Common myeloid progenitor, CD34-positive (primary cell): ENCODE results near the gene GNAS.

ENCODE experiments used
- CTCF ChIA-PET: fragments of 350-600 bp; sonication (Branson Sonifier 250); formaldehyde crosslinking; loops from one replicate; lab custom pipeline; 2021; ENCODE audit warnings: antibody characterized with exemption; lab: Charles Lee
- POLR2A ChIA-PET: fragments of 350-600 bp; sonication (Branson Sonifier 250); formaldehyde crosslinking; loops from one replicate; lab custom pipeline; 2021; ENCODE audit warnings: antibody characterized with exemption; lab: Charles Lee
- DNase-seq, 3 donors: peaks; one replicate each; pipeline versions ENCODE4 v3.0.0 to v3.0.0-alpha.2; 2013
- H3K27ac ChIP-seq, 2 experiments: 1 replicate in 1 of 2; 2 replicates in 1 of 2; pipeline ENCODE4 v1.7.0; 2013; ENCODE audit warnings: inconsistent platforms in 2 of 2, low read length in 2 of 2, mild to moderate bottlenecking in 2 of 2, low read depth in 1 of 2, moderate library complexity in 1 of 2; ENCODE audit not compliant: severe bottlenecking in 2 of 2, insufficient read depth in 1 of 2, poor library complexity in 1 of 2
- H3K27me3 ChIP-seq, 5 experiments: replicated peaks in 2 of 5; 1 replicate in 3 of 5; 2 replicates in 2 of 5; pipeline versions ENCODE4 v1.6.1 to v1.7.0; 2013; ENCODE audit warnings: low read length in 4 of 5, mild to moderate bottlenecking in 2 of 5, moderate library complexity in 2 of 5, inconsistent platforms in 1 of 5; ENCODE audit not compliant: insufficient read depth in 5 of 5, control insufficient read depth in 4 of 5
- H3K36me3 ChIP-seq, 4 experiments: 1 replicate in 2 of 4; 2 replicates in 2 of 4; pipeline versions ENCODE4 v1.6.1 to v1.7.0; 2013; ENCODE audit warnings: low read length in 3 of 4, control low read depth in 1 of 4, mild to moderate bottlenecking in 1 of 4; ENCODE audit not compliant: control insufficient read depth in 4 of 4, insufficient read depth in 4 of 4
- H3K4me1 ChIP-seq, 4 experiments: 1 replicate in 3 of 4; 2 replicates in 1 of 4; pipeline versions ENCODE4 v1.6.1 to v1.7.1; 2013; ENCODE audit warnings: low read length in 3 of 4, mild to moderate bottlenecking in 3 of 4, control low read depth in 1 of 4, inconsistent platforms in 1 of 4, moderate library complexity in 1 of 4; ENCODE audit not compliant: control insufficient read depth in 4 of 4, insufficient read depth in 4 of 4; ENCODE audit errors: control extremely low read depth in 1 of 4
- H3K4me3 ChIP-seq, 7 experiments: 1 replicate in 4 of 7; 2 replicates in 3 of 7; pipeline versions ENCODE4 v1.5.1 to v1.7.0; 2013; ENCODE audit warnings: mild to moderate bottlenecking in 7 of 7, low read length in 6 of 7, moderate library complexity in 6 of 7, inconsistent platforms in 2 of 7, low read depth in 2 of 7, control low read depth in 1 of 7; ENCODE audit not compliant: insufficient read depth in 4 of 7, control insufficient read depth in 1 of 7; ENCODE audit errors: extremely low read depth in 1 of 7
- H3K9me3 ChIP-seq, 5 experiments: 1 replicate in 4 of 5; 2 replicates in 1 of 5; pipeline versions ENCODE4 v1.6.1 to v1.7.1; 2013; ENCODE audit warnings: low read length in 4 of 5, mild to moderate bottlenecking in 2 of 5, inconsistent platforms in 1 of 5, low read depth in 1 of 5, moderate library complexity in 1 of 5; ENCODE audit not compliant: control insufficient read depth in 4 of 5, insufficient read depth in 2 of 5; ENCODE audit errors: control extremely low read depth in 1 of 5
- WGBS: methylation state at CpG from one replicate; pipeline ENCODE4 v1.1.5; 2013; ENCODE audit not compliant: insufficient coverage; 5-methylcytosine and 5-hydroxymethylcytosine counted together

GNAS gene

DNA sequence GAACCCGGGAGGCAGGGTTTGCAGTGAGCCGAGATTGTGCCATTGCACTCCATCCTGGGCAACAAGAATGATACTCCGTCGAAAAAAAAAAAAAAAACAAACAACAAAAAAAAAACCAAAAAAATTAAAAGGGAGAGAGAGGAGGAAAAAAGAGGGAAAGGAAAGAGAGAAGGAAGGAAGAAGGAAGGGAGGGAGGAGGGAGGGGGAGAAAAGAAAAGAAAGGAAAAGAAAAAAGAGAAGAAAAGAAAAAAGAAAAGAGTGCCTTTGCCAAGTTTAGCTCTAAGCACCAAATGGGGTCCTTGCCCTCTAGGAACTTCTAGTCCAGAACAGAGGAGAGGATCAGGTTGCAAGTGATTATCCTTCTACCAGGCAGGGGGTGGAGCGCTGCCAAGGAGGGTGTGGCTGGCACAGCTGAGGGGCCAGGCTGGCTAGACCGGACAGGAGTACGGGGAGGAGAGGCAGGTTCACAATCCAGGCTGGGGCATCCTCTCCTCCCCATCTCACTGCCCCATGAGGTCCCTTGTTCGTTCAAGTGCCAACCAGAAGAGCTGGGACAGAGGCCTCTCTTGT is 19.1 kb downstream of the GNAS start:
- no peaks in the 10 kb centered on the region for H3K36me3 ChIP-seq
- peaks cover 0 to 8% (median 3%) of the 10 kb centered on the region in 5 experiments for H3K27me3 ChIP-seq
- H3K27ac ChIP-seq: no peak overlapping the region
- POLR2A ChIA-PET: no interaction called here
- CTCF ChIA-PET: interaction anchor here (2.1 to 3.0 kb wide), 2 partner anchors 580 to 584 kb away, joined by 6 to 17 read pairs; no protein-coding TSS in a partner anchor
- H3K9me3 ChIP-seq: no peaks in the 10 kb centered on the region
- H3K4me3 ChIP-seq: no peak overlapping the region
- DNase-seq: no peak
- H3K4me1 ChIP-seq: peaks cover 0 to 7% (median 0%) of the 10 kb centered on the region in 4 experiments
- WGBS: 79% methylated on average over 4 of the region's 8 CpGs

DNA sequence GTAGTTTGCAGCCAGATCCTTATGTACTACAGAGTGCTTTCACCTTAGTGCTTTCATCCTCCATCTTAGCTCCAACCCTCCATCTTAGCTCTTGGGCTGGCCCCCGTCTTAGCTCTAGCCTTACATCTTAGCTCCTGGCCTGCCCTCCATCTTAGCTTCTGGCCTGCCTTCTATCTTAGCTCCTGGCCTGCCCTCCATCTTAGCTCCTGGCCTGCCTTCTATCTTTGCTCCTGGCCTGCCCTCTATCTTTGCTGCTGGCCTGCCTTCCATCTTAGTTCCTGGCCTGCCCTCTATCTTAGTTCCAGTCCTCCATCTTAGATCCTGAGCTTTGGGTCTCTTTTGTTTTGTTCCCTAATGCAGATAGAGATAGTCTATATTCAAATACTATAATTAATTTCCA is 22.0 kb downstream of the GNAS start:
- H3K4me1 ChIP-seq: peaks cover 0 to 14% (median 0%) of the 10 kb centered on the region in 4 experiments
- no peak overlapping the region for H3K27ac ChIP-seq
- no peaks in the 10 kb centered on the region for H3K27me3 ChIP-seq
- POLR2A ChIA-PET: no interaction called here
- DNase-seq: no peak
- no peak overlapping the region for H3K4me3 ChIP-seq
- 88% methylated on average over 1 of the region's 1 CpG for WGBS
- no peaks in the 10 kb centered on the region for H3K36me3 ChIP-seq
- H3K9me3 ChIP-seq: no peaks in the 10 kb centered on the region
- CTCF ChIA-PET: interaction anchor here (1.8 to 2.5 kb wide), 2 partner anchors 9 to 12 kb away, joined by 4 to 8 read pairs; no protein-coding TSS in a partner anchor

DNA sequence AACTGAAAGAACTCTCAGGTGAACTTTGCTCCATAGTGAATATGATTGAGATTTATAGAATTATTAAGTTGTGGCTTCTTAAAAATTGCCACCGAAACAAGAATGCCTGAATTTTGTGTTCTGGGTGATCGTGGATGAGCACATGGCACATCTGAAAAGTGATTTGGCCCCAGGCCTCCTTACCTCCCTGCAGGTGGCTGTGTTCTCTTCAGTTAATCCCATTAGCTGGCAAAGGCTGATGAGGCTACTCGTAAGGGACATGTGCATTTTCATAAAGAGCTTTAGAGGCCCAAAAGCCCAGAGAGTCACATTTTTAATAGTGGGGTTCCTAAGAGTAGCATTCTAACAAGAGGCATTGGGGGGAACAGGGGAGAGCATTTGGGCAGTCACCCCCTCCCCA is 22.6 kb downstream of the GNAS start:
- Histone ChIP-seq H3K36me3 (no peaks in the 10 kb centered on the region), H3K27ac (no peak overlapping the region), H3K4me3 (no peak overlapping the region), H3K9me3 (no peaks in the 10 kb centered on the region), H3K27me3 (no peaks in the 10 kb centered on the region), H3K4me1 (peaks cover 0 to 14% (median 0%) of the 10 kb centered on the region in 4 experiments)
- no peak for DNase-seq
- 100% methylated on average over 3 of the region's 3 CpGs for WGBS
- ChIA-PET CTCF (interaction anchor here (1.8 to 2.5 kb wide), 2 partner anchors 8 to 12 kb away, joined by 4 to 8 read pairs; no protein-coding TSS in a partner anchor), POLR2A (no interaction called here)

GRCh38 chr20:58875541-58876134 is 23.1 kb downstream of the GNAS start:
- Histone ChIP-seq H3K4me3 (no peak overlapping the region), H3K27ac (no peak overlapping the region), H3K9me3 (no peaks in the 10 kb centered on the region), H3K27me3 (no peaks in the 10 kb centered on the region), H3K4me1 (peaks cover 0 to 14% (median 0%) of the 10 kb centered on the region in 4 experiments), H3K36me3 (no peaks in the 10 kb centered on the region)
- ChIA-PET POLR2A (no interaction called here), CTCF (interaction anchor here (0.8 to 2.5 kb wide), 3 partner anchors 8 to 13 kb away, joined by 3 to 8 read pairs (median 4); no protein-coding TSS in a partner anchor)
- no peak for DNase-seq
- WGBS: 99% methylated on average over 9 of the region's 12 CpGs

DNA sequence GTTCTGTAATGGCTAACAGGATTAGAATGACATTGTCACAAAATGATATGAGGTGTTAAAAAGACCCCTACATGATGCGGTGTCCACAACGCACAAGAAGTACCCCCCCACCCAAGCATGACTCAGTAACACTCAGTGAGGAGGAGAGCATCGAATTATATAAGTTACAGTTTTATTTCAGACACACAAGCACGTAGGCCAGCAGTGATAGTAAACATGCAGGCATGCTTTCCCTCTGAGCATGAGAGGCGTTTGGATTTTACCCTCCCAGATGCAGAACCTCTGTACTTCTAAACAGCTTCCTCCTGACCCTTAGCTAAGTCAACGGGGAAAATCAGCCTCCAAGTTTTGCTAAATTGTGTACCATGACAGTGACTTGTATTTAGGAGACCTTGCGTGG is 23.9 kb downstream of the GNAS start:
- H3K9me3 ChIP-seq: no peaks in the 10 kb centered on the region
- H3K27ac ChIP-seq: no peak overlapping the region
- WGBS: 100% methylated on average over 3 of the region's 7 CpGs
- H3K4me3 ChIP-seq: no peak overlapping the region
- no peaks in the 10 kb centered on the region for H3K27me3 ChIP-seq
- CTCF ChIA-PET: interaction anchor here (0.7 to 2.5 kb wide), 4 partner anchors 10 to 206 kb away, joined by 3 to 8 read pairs (median 4); no protein-coding TSS in a partner anchor
- peaks cover 0 to 14% (median 0%) of the 10 kb centered on the region in 4 experiments for H3K4me1 ChIP-seq
- POLR2A ChIA-PET: no interaction called here
- no peak for DNase-seq
- no peaks in the 10 kb centered on the region for H3K36me3 ChIP-seq

GRCh38 chr20:58877050-58877975 is 24.8 kb downstream of the GNAS start:
- Histone ChIP-seq H3K27ac (no peak overlapping the region), H3K9me3 (no peaks in the 10 kb centered on the region), H3K36me3 (no peaks in the 10 kb centered on the region), H3K4me1 (peaks cover 0 to 14% (median 0%) of the 10 kb centered on the region in 4 experiments), H3K27me3 (no peaks in the 10 kb centered on the region), H3K4me3 (no peak overlapping the region)
- 90% methylated on average over 8 of the region's 11 CpGs for WGBS
- ChIA-PET POLR2A (no interaction called here), CTCF (interaction anchor here (0.7 to 1.0 kb wide), 2 partner anchors 13 to 205 kb away, joined by 3 to 4 read pairs; no protein-coding TSS in a partner anchor)
- DNase-seq: no peak
